Tibial nerve (tissue), 4 donors: Measurements from ENCODE around the gene FRMD3. TPM values are rescaled to one million over a fixed set of nuclear protein-coding genes. Genes with fewer than 3 reads are reported as not detected.

Source experiments
- DNase-seq, 2 donors: peaks; one replicate each; pipeline ENCODE4 v3.0.0-alpha.2; 2019; ENCODE audit warnings: low spot score in 2 of 2
- H3K27ac ChIP-seq, 4 donors: fragments of 200-600 bp; sonication (generic) in 3 of 4; one replicate each; pipeline ENCODE4 v1.5.1; 2017 to 2019; ENCODE audit warnings: mild to moderate bottlenecking in 1 of 4
- H3K27me3 ChIP-seq, 2 donors: fragments of 200-600 bp; sonication (generic) in 1 of 2; one replicate each; pipeline versions ENCODE4 v1.5.1 to v1.6.0; 2017 to 2019
- H3K36me3 ChIP-seq, 3 donors: fragments of 200-600 bp; sonication (generic); one replicate each; pipeline ENCODE4 v1.5.1; 2018 to 2019
- H3K4me1 ChIP-seq, 4 donors: fragments of 200-600 bp; sonication (generic) in 3 of 4; one replicate each; pipeline ENCODE4 v1.5.1; 2017 to 2019
- H3K4me3 ChIP-seq, 4 donors: fragments of 200-600 bp; sonication (generic) in 3 of 4; one replicate each; pipeline ENCODE4 v1.5.1; 2017 to 2019; ENCODE audit warnings: mild to moderate bottlenecking in 1 of 4, moderate library complexity in 1 of 4
- H3K9me3 ChIP-seq, 4 donors: fragments of 200-600 bp; sonication (generic) in 3 of 4; one replicate each; pipeline ENCODE4 v1.5.1; 2017 to 2019
- EP300 ChIP-seq, 2 donors: sonication (generic); formaldehyde crosslinking; IDR thresholded peaks; one replicate each; pipeline ENCODE4 v1.6.1; 2017; ENCODE audit warnings: antibody characterized with exemption in 2 of 2, mild to moderate bottlenecking in 1 of 2
- POLR2A ChIP-seq, 2 donors: fragments of 450-650 bp; IDR thresholded peaks; one replicate each; pipeline ENCODE4 v1.6.1; 2017; ENCODE audit warnings: antibody characterized with exemption in 2 of 2, mild to moderate bottlenecking in 2 of 2, moderate library complexity in 2 of 2
- WGBS, 2 donors: methylation state at CpG; one replicate each; pipeline ENCODE4 v1.1.5; 2018; 5-methylcytosine and 5-hydroxymethylcytosine counted together
- total RNA-seq, 4 donors: library from RNA; depleted of rRNA; stranded (reverse); fragments of >200 nt; gene quantifications; one replicate each; pipeline ENCODE4 v1.1.0, GENCODE V29; 2016
- TF ChIP-seq, protein P1 (sequence below), 5 experiments: fragments of 200-600 bp in 3 of 5; fragments of 450-650 bp in 2 of 5; sonication (generic) in 3 of 5; IDR thresholded peaks; one replicate each; pipeline ENCODE4 v1.5.1; 2016 to 2019; ENCODE audit warnings: antibody characterized with exemption in 5 of 5, mild to moderate bottlenecking in 3 of 5, moderate library complexity in 2 of 5

Gene FRMD3
- total RNA-seq, 4 donors from 2014 or later = 31.2 to 44.0 (median 34.5) TPM

- Histone ChIP-seq H3K9me3 (peaks cover 0 to 4% (median 2%) of the 10 kb centered on the region in 4 donors), H3K4me3 (no peak overlapping the region), H3K27me3 (no peaks in the 10 kb centered on the region), H3K27ac (no peak overlapping the region), H3K4me1 (no peaks in the 10 kb centered on the region), H3K36me3 (no peaks in the 10 kb centered on the region)
- WGBS, 2 donors = 79 to 81% methylated on average over 5 of the region's 5 CpGs
- no peak for DNase-seq
- TF ChIP-seq, protein P1, sequence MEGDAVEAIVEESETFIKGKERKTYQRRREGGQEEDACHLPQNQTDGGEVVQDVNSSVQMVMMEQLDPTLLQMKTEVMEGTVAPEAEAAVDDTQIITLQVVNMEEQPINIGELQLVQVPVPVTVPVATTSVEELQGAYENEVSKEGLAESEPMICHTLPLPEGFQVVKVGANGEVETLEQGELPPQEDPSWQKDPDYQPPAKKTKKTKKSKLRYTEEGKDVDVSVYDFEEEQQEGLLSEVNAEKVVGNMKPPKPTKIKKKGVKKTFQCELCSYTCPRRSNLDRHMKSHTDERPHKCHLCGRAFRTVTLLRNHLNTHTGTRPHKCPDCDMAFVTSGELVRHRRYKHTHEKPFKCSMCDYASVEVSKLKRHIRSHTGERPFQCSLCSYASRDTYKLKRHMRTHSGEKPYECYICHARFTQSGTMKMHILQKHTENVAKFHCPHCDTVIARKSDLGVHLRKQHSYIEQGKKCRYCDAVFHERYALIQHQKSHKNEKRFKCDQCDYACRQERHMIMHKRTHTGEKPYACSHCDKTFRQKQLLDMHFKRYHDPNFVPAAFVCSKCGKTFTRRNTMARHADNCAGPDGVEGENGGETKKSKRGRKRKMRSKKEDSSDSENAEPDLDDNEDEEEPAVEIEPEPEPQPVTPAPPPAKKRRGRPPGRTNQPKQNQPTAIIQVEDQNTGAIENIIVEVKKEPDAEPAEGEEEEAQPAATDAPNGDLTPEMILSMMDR (IDR thresholded peaks at IDR 0.05) = no peak
- TF ChIP-seq EP300 (IDR thresholded peaks at IDR 0.05) (no peak), POLR2A (IDR thresholded peaks at IDR 0.05) (no peak)
Measured at GRCh38 chr9:83257937-83258891, 280.0 kb downstream of the FRMD3 start.

- Histone ChIP-seq H3K36me3 (peaks cover 0 to 39% (median 0%) of the 10 kb centered on the region in 3 donors), H3K4me1 (no peaks in the 10 kb centered on the region), H3K27ac (no peak overlapping the region), H3K9me3 (peaks cover 0 to 19% (median 0%) of the 10 kb centered on the region in 4 donors), H3K27me3 (no peaks in the 10 kb centered on the region), H3K4me3 (no peak overlapping the region)
- TF ChIP-seq POLR2A (IDR thresholded peaks at IDR 0.05) (no peak), EP300 (IDR thresholded peaks at IDR 0.05) (no peak)
- TF ChIP-seq, protein P1 (IDR thresholded peaks at IDR 0.05) = no peak
- no peak for DNase-seq
- 89 to 92% methylated on average over 4 of the region's 4 CpGs for whole genome bisulfite sequencing, 2 donors
Measured at GRCh38 chr9:83247732-83248131, 290.5 kb downstream of the FRMD3 start.

- H3K4me3 ChIP-seq = no peak overlapping the region
- H3K36me3 ChIP-seq = peaks cover 0 to 53% (median 0%) of the 10 kb centered on the region in 3 donors
- no peak overlapping the region for H3K27ac ChIP-seq
- WGBS, 2 donors = 88 to 95% methylated on average over 5 of the region's 5 CpGs
- no peaks in the 10 kb centered on the region for H3K4me1 ChIP-seq
- no peak for DNase-seq
- H3K9me3 ChIP-seq = peaks cover 0 to 5% (median 0%) of the 10 kb centered on the region in 4 donors
- no peaks in the 10 kb centered on the region for H3K27me3 ChIP-seq
- TF ChIP-seq POLR2A (IDR thresholded peaks at IDR 0.05) (no peak), EP300 (IDR thresholded peaks at IDR 0.05) (no peak)
- TF ChIP-seq, protein P1 (IDR thresholded peaks at IDR 0.05) = no peak
Measured at GRCh38 chr9:83245979-83246659, 292.1 kb downstream of the FRMD3 start.

GRCh38 chr9:83242066-83242465, 296.1 kb downstream of the FRMD3 start:
- no peaks in the 10 kb centered on the region for H3K27me3 ChIP-seq
- H3K36me3 ChIP-seq = peaks cover 0 to 40% (median 0%) of the 10 kb centered on the region in 3 donors
- DNase-seq = no peak
- H3K4me3 ChIP-seq = no peak overlapping the region
- peaks cover 0 to 3% (median 0%) of the 10 kb centered on the region in 4 donors for H3K9me3 ChIP-seq
- H3K4me1 ChIP-seq = peaks cover 0 to 15% (median 3%) of the 10 kb centered on the region in 4 donors
- TF ChIP-seq EP300 (IDR thresholded peaks at IDR 0.05) = no peak
- TF ChIP-seq POLR2A (IDR thresholded peaks at IDR 0.05) = no peak
- TF ChIP-seq, protein P1 (IDR thresholded peaks at IDR 0.05) = no peak
- WGBS, 2 donors = 67 to 89% methylated on average over 2 of the region's 2 CpGs
- H3K27ac ChIP-seq = no peak overlapping the region
